Right hindlimb (tissue), 1 donor: ENCODE results near the gene HNRNPF.
A peak's percentile ranks its signal among the peaks of the same experiment; 100 is the strongest.
"Not testable (repeated sequence)": the region's sequence is repeated elsewhere in the genome, so short reads cannot be mapped to it uniquely, and the experiment has no call there.

Experiments used
- DNase-seq: peaks from one replicate; pipeline ENCODE4 v3.0.0-alpha.2; 2018

HNRNPF gene

GRCh38 chr10:43408710-43409384, at the start of gene HNRNPF:
Gene HNRNPF (minus strand): TSS chr10:43409186. CDS start chr10:43387884, 21,302 bp downstream.
- peak; percentile 97 for DNase-seq

- DNase-seq: no peak
These were observed 49.2 kb upstream of the HNRNPF start for GRCh38 chr10:43458227-43458626.

- DNase-seq: not testable (repeated sequence)
These were observed 47.6 kb upstream of the HNRNPF start for GRCh38 chr10:43456561-43456960.

- DNase-seq: not testable (repeated sequence)
These were observed 45.0 kb upstream of the HNRNPF start for GRCh38 chr10:43454025-43454424.

- no peak for DNase-seq
These were observed 44.4 kb upstream of the HNRNPF start for GRCh38 chr10:43453266-43453831.

- no peak for DNase-seq
These were observed 43.4 kb upstream of the HNRNPF start for GRCh38 chr10:43452356-43452914.

GRCh38 chr10:43448742-43449141, 39.8 kb upstream of the HNRNPF start:
- DNase-seq: no peak

- not testable (repeated sequence) for DNase-seq
These were observed 37.4 kb upstream of the HNRNPF start for GRCh38 chr10:43446219-43447017.

- DNase-seq: no peak
These were observed 36.0 kb upstream of the HNRNPF start for GRCh38 chr10:43444897-43445466.

- no peak for DNase-seq
These were observed 35.3 kb upstream of the HNRNPF start for GRCh38 chr10:43444323-43444722.

GRCh38 chr10:43440463-43441134, 31.6 kb upstream of the HNRNPF start:
- DNase-seq: no peak

GRCh38 chr10:43437141-43437870, 28.3 kb upstream of the HNRNPF start:
- DNase-seq: no peak

- DNase-seq: peak; percentile 96
These were observed 27.5 kb upstream of the HNRNPF start, which contains the start of gene ZNF487 for GRCh38 chr10:43436291-43437140. Gene ZNF487 (plus strand): TSS chr10:43437111. CDS start chr10:43475814, 38,703 bp downstream.

- no peak for DNase-seq
These were observed 22.1 kb upstream of the HNRNPF start for GRCh38 chr10:43430926-43431663.

- no peak for DNase-seq
These were observed 18.3 kb upstream of the HNRNPF start for GRCh38 chr10:43427166-43427825.

- DNase-seq: not testable (repeated sequence)
These were observed 17.5 kb upstream of the HNRNPF start for GRCh38 chr10:43426476-43426875.

GRCh38 chr10:43424416-43424815, 15.4 kb upstream of the HNRNPF start:
- DNase-seq: no peak

- not testable (repeated sequence) for DNase-seq
These were observed 13.0 kb upstream of the HNRNPF start for GRCh38 chr10:43421944-43422343.

- DNase-seq: no peak
These were observed 12.5 kb upstream of the HNRNPF start for GRCh38 chr10:43421519-43421918.

GRCh38 chr10:43421201-43421507, 12.2 kb upstream of the HNRNPF start:
- DNase-seq: no peak
